H1 (cell line): ENCODE results near the gene SVIL. TPM values are rescaled to one million over a fixed set of nuclear protein-coding genes. Genes with fewer than 3 reads are reported as not detected.

Experiments used
- E2F6 ChIP-seq: IDR thresholded peaks from 2 replicates; pipeline ENCODE4 v1.6.1; 2012; ENCODE audit warnings: inconsistent platforms
- GTF2F1 ChIP-seq: IDR thresholded peaks from 2 replicates; pipeline ENCODE4 v1.6.1; 2012; ENCODE audit warnings: low read depth, low read length, improper control_type of control experiment, borderline replicate concordance
- RNF2 ChIP-seq: fragments of 200-900, 300-1000 bp; sonication (generic); IDR thresholded peaks from 2 replicates; pipeline ENCODE4 v1.7.1; 2016; ENCODE audit warnings: borderline replicate concordance, low read depth, mild to moderate bottlenecking, antibody characterized with exemption, low read length; ENCODE audit not compliant: poor library complexity, severe bottlenecking; ENCODE audit errors: missing control alignments
- SAP30 ChIP-seq: fragments of 300-600 bp; sonication (generic); IDR thresholded peaks from 2 replicates; pipeline ENCODE4 v1.7.1; 2012; ENCODE audit warnings: low read length, moderate library complexity, mild to moderate bottlenecking, inconsistent platforms; ENCODE audit not compliant: insufficient read depth, insufficient replicate concordance
- TBP ChIP-seq: IDR thresholded peaks from 2 replicates; pipeline ENCODE4 v1.6.1; 2011; ENCODE audit warnings: low read depth, low read length, improper control_type of control experiment
- polyA plus RNA-seq, 7 experiments: library from polyadenylated mRNA; depleted of rRNA in 3 of 7; stranded (reverse) in 5 of 7; unstranded in 2 of 7; fragments of >200 nt in 5 of 7; fragments of 200-250 nt in 2 of 7; gene quantifications; 1 replicate in 5 of 7; 2 replicates in 1 of 7; 4 replicates in 1 of 7; pipeline versions ENCODE4 v1.2.1 to v1.2.3, GENCODE V29; 2011 to 2013; ENCODE audit warnings: missing spikeins in 2 of 7, mixed read lengths in 2 of 7
- total RNA-seq: library from RNA; stranded (reverse); fragmentation: NEBNext Ultra II Directional; extraction: Animal tissue kit (Norgen Biotek cat#: 25700); gene quantifications from 2 replicates; pipeline ENCODE4 v1.2.1, GENCODE V29; 2021

SVIL gene
- total and polyA plus RNA-seq, 2 of the 8 experiments (the other 6 are each of a cell fraction or from before 2014, with no cell fraction given) = 4.7 to 15.4 TPM

- no peak for TF ChIP-seq E2F6
- TF ChIP-seq RNF2 = no peak
- TF ChIP-seq GTF2F1 = no peak
- TF ChIP-seq TBP = no peak
- no peak for TF ChIP-seq SAP30
Observed at GRCh38 chr10:29647478-29647877, 12.7 kb upstream of the SVIL start (continued).
